ENCODE data around the gene HOXA3. TPM values are rescaled to one million over a fixed set of nuclear protein-coding genes. Genes with fewer than 3 reads are reported as not detected.
A peak's percentile ranks its signal among the peaks of the same experiment; 100 is the strongest.

Gene HOXA3
- total RNA-seq, 1 donor from 2014 or later: 12.1 TPM

GRCh38 chr7:27198871-27199801 lies 46.8 kb upstream of the HOXA3 start:
- Mint-ChIP-seq H3K4me1 (ENCODE audit: low read depth) (peaks cover 14% of the 10 kb centered on the region), H3K27ac (ENCODE audit: unreplicated experiment) (no peak overlapping the region), H3K4me3 (ENCODE audit: unreplicated experiment) (peak overlapping the region; percentile 49), H3K36me3 (ENCODE audit: low read depth) (peaks cover 2% of the 10 kb centered on the region), H3K9me3 (ENCODE audit: low read depth) (no peaks in the 10 kb centered on the region), H3K27me3 (ENCODE audit: low read depth) (peaks cover 79% of the 10 kb centered on the region)
- TF ChIP-seq, protein P1, sequence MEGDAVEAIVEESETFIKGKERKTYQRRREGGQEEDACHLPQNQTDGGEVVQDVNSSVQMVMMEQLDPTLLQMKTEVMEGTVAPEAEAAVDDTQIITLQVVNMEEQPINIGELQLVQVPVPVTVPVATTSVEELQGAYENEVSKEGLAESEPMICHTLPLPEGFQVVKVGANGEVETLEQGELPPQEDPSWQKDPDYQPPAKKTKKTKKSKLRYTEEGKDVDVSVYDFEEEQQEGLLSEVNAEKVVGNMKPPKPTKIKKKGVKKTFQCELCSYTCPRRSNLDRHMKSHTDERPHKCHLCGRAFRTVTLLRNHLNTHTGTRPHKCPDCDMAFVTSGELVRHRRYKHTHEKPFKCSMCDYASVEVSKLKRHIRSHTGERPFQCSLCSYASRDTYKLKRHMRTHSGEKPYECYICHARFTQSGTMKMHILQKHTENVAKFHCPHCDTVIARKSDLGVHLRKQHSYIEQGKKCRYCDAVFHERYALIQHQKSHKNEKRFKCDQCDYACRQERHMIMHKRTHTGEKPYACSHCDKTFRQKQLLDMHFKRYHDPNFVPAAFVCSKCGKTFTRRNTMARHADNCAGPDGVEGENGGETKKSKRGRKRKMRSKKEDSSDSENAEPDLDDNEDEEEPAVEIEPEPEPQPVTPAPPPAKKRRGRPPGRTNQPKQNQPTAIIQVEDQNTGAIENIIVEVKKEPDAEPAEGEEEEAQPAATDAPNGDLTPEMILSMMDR (IDR thresholded peaks at IDR 0.05): no peak
- DNase-seq (ENCODE audit: low spot score): no peak

DNA sequence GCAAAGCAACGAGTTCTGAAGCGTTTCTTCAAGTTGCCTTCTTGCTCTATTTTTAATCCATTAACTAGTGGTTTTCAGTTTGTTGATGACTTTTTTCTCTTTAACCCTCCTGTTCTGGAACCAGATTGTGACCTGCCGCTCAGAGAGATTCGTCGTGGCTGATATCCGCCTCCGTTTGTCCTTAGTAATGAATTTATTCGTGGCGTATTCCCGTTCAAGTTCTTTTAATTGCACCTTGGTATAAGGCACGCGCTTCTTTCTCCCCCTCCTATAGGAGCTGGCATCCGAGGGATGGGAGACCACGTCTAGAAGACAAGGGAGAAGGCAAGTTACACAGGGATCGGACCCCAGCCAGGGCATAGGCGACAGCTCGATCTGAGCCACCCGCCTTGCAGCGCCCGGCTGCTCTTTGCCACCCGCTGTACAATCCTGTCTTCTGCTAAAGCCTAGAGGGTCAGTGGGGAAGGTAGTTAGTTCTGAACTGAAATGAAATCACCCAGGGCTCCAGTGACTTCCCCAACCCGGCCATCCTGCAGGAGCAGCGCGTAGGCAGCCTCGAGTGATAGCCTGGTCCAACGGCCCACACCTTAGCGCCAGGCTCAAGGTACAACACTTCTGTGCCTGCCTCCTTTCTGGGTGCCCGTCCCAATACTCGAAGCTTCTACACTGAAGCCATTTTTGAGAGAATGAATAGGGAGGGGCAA lies 45.9 kb upstream of the HOXA3 start:
- peaks cover 14% of the 10 kb centered on the region for H3K4me1 Mint-ChIP-seq (ENCODE audit: low read depth)
- no peak overlapping the region for H3K4me3 Mint-ChIP-seq (ENCODE audit: unreplicated experiment)
- peaks cover 2% of the 10 kb centered on the region for H3K36me3 Mint-ChIP-seq (ENCODE audit: low read depth)
- H3K27me3 Mint-ChIP-seq (ENCODE audit: low read depth): peaks cover 80% of the 10 kb centered on the region
- H3K9me3 Mint-ChIP-seq (ENCODE audit: low read depth): no peaks in the 10 kb centered on the region
- H3K27ac Mint-ChIP-seq (ENCODE audit: unreplicated experiment): no peak overlapping the region
- DNase-seq (ENCODE audit: low spot score): no peak
- TF ChIP-seq, protein P1 (IDR thresholded peaks at IDR 0.05): no peak

DNA sequence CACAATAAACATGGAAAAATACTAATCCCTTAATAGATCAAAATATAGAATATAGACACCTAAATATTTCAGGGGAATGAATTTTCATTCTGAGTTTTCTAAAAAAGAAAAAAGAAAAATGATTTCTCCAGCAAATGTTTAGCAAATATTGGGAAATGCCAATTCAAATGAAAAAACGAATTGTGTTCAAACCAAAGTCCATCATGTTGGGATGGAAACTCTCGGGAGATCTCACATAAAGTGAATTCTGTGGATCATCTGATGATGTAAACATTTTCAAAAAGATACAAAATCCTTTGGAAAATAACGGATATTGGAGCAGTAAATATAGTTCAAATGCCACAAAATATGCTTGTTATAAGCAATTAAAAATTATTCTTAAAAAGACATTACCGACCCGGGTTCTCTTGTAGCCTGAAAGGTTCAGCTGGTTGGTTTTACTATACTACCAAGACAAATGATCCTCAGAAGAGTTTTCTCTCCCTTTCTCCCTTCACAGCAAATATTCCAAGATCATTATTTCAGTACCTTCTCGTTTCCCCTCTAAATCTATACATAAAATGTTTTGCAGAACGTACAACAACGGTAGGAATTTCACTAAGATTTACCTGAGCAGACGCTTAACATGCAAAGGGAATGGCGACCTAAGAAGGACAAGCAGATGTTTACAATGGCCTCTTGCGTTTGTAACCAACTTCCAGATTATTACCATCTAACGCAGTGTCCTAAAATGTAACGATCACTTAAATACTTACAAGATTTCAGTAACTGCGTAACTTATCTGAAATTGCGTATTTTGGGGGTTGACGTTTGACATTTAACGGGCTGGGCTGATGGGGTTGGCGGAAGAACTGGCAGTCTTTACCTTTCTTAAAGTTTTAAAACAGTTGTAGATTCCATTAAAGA lies 45.0 kb upstream of the HOXA3 start:
- no peak overlapping the region for H3K27ac Mint-ChIP-seq (ENCODE audit: unreplicated experiment)

DNA sequence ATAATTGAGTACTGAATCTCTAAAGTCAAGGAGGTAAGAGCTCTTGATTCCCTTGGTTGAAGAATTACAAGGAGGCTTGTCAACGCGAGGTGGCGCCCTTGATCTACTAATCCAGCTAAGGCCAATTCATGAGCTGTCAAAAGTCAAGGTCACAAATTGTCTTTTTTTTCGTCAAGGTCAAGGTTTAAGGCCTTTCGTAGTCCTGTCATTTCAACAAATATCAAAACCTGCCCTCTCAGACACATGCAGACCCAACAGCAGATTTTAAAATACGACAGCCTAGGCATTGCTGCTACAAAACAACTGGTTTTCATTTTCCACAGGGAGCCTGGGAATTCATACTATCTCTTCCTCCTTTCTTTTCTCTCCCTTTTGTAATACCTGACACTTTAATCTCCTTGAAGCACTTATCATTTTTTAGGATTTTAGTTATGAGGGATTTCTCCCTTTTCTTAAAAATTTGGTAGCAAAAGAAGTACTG lies 43.9 kb upstream of the HOXA3 start:
- Mint-ChIP-seq H3K27ac (ENCODE audit: unreplicated experiment) (no peak overlapping the region), H3K4me1 (ENCODE audit: low read depth) (peaks cover 20% of the 10 kb centered on the region), H3K36me3 (ENCODE audit: low read depth) (peaks cover 2% of the 10 kb centered on the region), H3K27me3 (ENCODE audit: low read depth) (peaks cover 76% of the 10 kb centered on the region), H3K9me3 (ENCODE audit: low read depth) (no peaks in the 10 kb centered on the region), H3K4me3 (ENCODE audit: unreplicated experiment) (no peak overlapping the region)
- TF ChIP-seq, protein P1 (IDR thresholded peaks at IDR 0.05): peak; percentile 97
- no peak for DNase-seq (ENCODE audit: low spot score)

More for the DNA sequence above, 45.0 kb upstream of the HOXA3 start:
- peaks cover 77% of the 10 kb centered on the region for H3K27me3 Mint-ChIP-seq (ENCODE audit: low read depth)
- peaks cover 17% of the 10 kb centered on the region for H3K4me1 Mint-ChIP-seq (ENCODE audit: low read depth)
- DNase-seq (ENCODE audit: low spot score): no peak
- TF ChIP-seq, protein P1 (IDR thresholded peaks at IDR 0.05): no peak
- H3K4me3 Mint-ChIP-seq (ENCODE audit: unreplicated experiment): no peak overlapping the region
- H3K9me3 Mint-ChIP-seq (ENCODE audit: low read depth): no peaks in the 10 kb centered on the region
- H3K36me3 Mint-ChIP-seq (ENCODE audit: low read depth): peaks cover 2% of the 10 kb centered on the region
